AG10803 (cell line): ENCODE results near the gene FRMD8.

Source experiments
- DNase-seq: peaks from one replicate; pipeline ENCODE4 v3.0.0; 2010; ENCODE audit warnings: low read depth
- H3K4me3 ChIP-seq: 2 replicates; pipeline ENCODE4 v1.5.1; 2011; ENCODE audit warnings: mild to moderate bottlenecking, low read length, control low read depth
- TF ChIP-seq, protein P1 (sequence below): conservative IDR thresholded peaks from 2 replicates; pipeline ENCODE4 v1.5.1; 2011; ENCODE audit warnings: mild to moderate bottlenecking, low read length, control low read depth, inconsistent platforms

The FRMD8 gene

DNA sequence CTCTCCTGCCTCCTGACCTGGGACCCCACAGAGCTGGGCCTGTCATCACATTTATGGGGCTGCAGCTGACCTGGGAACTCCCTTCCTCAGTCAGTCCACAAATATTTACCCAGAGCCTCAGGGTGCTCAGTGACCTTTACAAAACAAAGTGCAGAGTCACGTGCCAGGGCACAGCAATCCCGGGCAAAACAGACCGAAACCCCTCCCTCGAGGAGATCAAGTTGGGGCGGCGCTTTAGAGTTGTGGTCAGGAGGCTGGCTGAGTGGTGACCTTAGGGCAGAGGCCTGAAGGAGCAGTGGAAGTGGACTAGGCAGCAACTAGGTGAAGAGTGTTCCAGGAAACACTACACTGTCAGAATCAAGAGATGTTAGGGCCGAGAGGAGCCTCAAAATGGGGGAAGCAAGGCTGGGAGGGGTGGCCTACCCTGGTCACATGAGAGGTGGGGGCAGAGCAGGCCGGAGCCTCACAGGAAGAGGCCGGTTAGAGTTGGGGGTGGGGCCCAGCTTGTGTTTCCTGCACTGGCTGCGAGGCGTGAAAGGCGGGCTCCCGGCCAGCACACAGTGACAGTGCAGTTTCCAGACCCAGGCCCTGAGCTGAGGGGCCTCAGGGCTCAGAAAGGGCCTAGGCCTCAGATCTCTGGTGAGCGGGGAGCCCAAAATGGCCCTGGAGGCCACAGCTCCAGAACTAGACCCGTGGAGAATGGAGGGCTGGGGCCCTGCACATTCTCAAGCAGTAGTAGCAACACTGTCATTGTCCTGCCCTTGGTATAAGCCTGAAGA lies 32.4 kb downstream of the FRMD8 start:
- H3K4me3 ChIP-seq: peak overlapping the region; percentile 57
- TF ChIP-seq, protein P1, sequence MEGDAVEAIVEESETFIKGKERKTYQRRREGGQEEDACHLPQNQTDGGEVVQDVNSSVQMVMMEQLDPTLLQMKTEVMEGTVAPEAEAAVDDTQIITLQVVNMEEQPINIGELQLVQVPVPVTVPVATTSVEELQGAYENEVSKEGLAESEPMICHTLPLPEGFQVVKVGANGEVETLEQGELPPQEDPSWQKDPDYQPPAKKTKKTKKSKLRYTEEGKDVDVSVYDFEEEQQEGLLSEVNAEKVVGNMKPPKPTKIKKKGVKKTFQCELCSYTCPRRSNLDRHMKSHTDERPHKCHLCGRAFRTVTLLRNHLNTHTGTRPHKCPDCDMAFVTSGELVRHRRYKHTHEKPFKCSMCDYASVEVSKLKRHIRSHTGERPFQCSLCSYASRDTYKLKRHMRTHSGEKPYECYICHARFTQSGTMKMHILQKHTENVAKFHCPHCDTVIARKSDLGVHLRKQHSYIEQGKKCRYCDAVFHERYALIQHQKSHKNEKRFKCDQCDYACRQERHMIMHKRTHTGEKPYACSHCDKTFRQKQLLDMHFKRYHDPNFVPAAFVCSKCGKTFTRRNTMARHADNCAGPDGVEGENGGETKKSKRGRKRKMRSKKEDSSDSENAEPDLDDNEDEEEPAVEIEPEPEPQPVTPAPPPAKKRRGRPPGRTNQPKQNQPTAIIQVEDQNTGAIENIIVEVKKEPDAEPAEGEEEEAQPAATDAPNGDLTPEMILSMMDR: no peak
- peak; percentile 95 for DNase-seq

DNA sequence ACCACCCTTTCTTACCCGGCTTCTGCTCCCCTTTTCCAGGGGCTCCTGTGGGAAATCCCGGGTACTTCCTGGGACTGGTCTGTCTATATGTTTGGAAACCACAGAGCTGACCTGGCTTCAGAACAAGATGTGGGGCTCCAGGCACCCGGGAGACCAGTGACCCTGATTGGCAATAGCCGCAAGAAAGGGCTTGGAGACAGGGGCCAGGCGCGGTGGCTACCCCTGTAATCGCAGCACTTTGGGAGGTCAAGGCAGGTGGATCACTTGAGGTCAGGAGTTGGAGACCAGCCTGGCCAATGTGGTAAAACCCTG lies 33.0 kb downstream of the FRMD8 start:
- peak overlapping the region; percentile 57 for H3K4me3 ChIP-seq
- no peak for DNase-seq
- TF ChIP-seq, protein P1: no peak

DNA sequence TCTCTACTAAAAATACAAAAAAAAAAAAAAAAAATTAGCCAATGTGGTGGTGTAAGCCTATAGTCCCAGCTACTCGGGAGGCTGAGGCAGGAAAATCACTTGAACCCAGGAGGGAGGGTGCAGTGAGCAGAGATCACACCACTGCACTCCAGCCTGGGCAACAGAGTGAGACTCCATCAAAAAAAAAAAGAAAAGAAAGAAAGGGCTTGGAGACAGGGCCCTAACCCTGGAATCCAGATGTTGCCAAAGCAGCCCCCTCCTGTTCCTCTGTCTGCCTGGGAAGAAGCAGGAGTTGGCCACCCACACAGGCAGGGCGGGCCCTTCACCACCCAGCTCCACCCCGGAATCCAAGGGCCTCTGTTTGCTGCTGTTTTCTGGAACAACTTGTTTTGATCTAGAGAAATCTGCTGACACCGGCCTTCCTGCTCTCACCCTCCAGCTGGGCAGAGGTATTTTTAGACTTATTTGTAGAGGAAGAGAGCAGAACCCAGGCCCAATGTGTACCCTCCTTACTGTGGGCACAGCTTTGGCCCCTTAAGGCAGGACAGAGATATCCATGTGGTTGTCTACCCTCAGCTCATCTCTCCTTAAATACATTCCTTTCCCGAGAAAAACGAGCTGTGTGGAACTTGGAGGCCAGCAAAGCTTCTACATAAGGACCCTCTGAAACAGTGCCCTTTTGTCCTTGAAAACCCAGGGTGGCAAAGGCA lies 33.5 kb downstream of the FRMD8 start:
- DNase-seq: peak; percentile 96

DNA sequence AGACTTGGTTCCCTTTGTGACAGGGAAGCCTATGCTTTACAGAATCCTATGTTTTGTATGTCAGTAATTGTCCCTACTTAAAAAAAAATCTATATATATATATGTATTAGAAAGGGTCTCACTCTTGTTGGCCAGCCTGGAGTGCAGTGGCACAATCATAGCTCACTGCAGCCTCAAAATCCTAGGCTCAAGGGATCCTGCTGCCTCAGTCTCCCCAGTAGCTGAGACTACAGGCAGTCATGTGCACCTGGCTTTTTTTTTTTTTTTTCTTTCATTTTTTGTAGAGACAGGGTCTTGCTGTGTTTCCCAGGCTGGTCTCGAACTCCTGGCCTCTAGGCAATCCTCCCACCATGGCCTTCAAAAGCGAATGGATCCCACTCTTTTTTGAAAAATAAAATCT lies 34.1 kb downstream of the FRMD8 start:
- TF ChIP-seq, protein P1: no peak
- peak overlapping the region; percentile 58 for H3K4me3 ChIP-seq
- DNase-seq: no peak

More for the DNA sequence above, 33.5 kb downstream of the FRMD8 start:
- TF ChIP-seq, protein P1: no peak
- H3K4me3 ChIP-seq: peak overlapping the region; percentile 58

DNA sequence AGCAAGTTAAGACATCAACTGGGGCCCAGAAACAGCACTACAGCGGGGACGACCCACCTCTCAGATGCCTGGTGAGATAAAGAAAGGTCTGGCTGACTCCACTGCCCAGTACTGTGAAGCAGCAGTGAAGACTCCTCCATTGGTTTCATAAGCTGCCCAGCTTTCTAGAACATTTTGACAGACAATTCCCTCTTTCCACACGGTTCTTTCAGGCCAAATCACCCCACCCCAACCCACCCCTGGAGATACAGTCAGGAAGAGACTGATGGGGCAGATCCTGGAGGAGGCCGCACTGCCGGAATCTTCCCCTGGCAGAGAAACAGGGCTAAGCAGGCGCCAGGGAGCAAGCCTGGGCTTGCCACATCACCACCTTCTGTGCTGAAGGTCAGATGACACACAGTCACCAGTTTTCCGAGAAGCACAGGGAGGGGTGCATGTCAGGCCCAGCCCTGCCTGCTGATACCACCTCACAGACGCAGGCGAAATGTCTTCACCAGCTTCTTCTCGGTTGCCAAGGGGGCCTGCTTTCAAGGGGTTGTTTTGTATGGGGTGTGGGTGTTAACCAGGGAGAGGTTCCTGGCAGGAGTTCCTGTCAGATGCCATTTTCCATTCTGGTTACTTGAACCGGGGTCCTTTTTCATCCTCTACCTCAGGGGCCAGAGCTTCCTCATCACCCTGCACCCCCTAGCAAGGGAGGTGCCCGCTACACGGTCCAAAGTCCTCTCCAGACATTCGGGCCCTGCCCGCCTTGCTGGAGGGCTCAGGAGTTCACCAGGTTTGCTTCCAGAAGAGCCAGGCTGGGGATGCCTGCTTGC lies 34.7 kb downstream of the FRMD8 start:
- H3K4me3 ChIP-seq: peak overlapping the region; percentile 74
- TF ChIP-seq, protein P1: no peak
- DNase-seq: peak; percentile 100

DNA sequence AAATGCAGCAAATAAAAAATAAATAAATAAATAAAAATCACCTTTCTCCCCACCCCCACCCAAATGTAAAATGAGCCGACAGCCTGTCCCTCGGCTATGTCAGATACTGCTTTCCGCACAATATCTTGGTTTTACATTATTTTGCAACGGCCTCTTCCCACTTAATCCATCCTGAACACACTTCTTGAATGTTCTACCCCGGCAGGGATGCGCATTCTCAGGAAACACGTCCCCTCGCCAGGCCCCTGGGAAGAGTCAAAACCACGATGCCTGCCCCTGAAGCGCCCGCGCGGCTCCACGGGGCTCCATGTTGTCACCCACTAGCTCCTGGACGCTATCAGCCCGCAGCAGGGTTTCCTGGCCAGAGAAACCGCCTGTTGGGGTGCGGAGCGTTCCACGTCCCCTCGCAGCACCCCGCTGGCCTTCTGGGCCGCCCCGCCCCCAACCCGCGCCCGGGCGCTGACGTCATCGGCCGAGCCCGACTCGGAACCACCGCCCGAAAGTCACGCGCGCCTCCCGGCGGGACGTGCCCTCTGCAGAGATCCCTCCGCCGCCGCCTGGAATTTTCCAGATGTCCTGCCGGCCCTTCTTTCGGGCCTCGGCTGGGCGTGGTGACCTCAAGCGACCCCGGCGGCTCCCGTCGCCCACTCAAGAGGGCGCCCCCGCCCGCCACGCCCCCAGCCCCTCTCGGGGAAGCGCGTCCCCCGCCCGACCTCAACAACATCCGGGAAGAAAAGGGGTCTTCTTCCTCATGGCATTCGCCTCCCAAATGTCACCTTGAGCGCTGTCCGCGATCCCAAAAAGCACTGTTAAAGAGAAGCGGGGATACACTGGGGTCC lies 35.6 kb downstream of the FRMD8 start:
- H3K4me3 ChIP-seq: peak overlapping the region; percentile 99
- peak; percentile 99 for DNase-seq
- TF ChIP-seq, protein P1: no peak
